Activated CD4-positive, alpha-beta T cell treated with anti-CD3 and anti-CD28 coated beads, Interleukin-2, Interleukin-4, amounts not matched to agents 100 ng/mL and 50 ng/mL, durations not matched to agents 16 hours and 8 hours (primary cell): ENCODE results near the gene DPM3.
"Not testable (repeated sequence)": the region's sequence is repeated elsewhere in the genome, so short reads cannot be mapped to it uniquely, and the experiment has no call there.

Source experiments
- DNase-seq: peaks from one replicate; pipeline ENCODE4 v3.0.0-alpha.2; 2020; ENCODE audit warnings: low spot score

Gene DPM3

GRCh38 chr1:155158991-155159390 lies 18.7 kb upstream of the DPM3 start:
- DNase-seq = no peak

DNA sequence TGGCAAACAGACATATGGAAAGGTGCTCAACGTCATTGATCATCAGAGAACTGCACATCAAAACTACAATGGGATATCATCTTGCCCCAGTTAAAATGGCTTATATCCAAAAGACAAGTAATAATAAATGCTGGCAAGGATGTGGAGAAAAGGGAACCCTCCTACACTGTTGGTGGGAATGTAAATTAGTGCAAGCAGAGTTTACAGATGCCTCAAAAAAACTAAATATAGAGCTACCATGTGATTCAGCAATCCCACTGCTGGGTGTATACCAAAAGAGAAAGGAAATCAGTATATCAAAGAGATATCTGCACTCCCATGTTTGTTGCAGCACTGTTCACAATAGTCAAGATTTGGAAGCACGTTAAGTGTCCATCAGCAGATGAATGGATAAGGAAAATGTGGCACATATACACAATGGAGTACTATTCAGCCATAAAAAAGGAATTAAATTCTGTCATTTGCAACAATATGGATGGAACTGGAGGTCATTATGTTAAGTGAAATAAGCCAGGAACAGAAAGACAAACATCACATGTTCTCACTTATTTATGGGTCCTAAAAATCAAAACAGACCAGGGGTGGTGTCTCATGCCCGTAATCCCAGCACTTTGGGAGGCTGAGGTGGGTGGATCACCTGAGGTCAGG lies 15.8 kb upstream of the DPM3 start:
- not testable (repeated sequence) for DNase-seq

DNA sequence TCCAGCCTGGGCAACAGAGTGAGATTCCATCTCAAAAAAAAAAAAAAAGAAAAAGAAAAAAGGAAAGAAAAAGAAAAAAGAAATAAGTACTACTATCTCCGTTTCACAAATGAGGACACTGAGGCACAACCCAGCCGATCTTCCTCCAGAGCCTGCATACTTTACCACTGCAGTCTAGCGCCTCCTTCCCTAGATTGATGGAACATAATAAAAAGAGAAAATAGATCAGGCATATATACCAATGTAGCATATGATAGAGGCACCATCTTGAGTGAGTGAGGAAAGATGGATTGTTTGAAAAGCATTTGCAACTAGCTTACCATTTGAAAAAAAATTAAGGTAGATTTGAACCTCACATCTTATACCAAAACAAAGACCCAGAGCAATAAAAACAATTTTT lies 5.2 kb upstream of the DPM3 start:
- no peak for DNase-seq

DNA sequence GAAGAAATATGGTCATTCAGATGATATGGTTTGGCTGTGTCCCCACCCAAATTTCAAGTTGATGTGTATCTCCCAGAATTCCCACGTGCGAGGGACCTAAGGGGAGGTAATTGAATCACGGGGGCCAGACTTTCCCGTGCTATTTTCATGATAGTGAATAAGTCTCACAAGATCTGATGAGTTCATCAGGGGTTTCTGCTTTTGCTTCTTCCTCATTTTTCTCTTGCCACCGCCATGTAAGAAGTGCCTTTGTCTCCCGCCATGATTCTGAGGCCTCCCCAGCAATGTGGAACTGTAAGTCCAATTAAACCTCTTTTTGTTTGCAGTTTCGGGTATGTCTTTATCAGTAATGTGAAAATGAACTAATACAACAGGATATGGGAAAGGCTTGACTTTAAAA lies 1.4 kb upstream of the DPM3 start:
- no peak for DNase-seq

DNA sequence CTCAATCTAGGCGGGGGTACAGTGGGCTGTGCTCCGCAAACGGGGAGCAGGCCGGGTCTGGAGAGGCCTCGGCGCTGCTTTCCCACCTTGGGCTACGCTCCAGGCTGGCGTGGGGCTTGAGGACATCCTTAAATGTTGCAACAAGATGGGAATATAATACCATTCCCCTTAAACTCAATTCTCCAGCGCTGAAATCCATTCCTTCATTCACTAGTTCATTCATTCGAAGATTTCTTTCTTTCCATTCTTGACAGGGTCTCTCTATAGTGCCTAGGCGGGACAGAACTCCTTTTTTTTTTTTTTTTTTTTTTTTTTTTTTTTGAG lies 261 bp upstream of the DPM3 start:
- DNase-seq = no peak

- no peak for DNase-seq
These were observed 3.0 kb downstream of the DPM3 start for GRCh38 chr1:155137154-155137949.

DNA sequence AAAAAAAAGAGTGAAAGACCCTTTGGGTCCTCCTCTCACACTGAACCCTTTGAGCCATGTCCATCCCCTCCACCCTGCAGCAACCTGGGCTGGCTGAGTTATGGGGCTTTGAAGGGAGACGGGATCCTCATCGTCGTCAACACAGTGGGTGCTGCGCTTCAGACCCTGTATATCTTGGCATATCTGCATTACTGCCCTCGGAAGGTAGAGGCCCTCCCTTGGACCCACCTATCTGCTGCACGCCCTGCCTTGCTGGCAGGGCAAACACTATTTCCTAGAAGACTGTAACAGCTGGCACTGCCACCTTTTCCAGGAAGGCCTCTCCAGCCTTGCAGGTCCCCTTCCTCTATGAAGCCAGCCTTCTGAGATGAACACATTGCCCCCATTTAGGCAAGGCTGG lies 3.6 kb downstream of the DPM3 start:
- DNase-seq = peak; percentile 33

DNA sequence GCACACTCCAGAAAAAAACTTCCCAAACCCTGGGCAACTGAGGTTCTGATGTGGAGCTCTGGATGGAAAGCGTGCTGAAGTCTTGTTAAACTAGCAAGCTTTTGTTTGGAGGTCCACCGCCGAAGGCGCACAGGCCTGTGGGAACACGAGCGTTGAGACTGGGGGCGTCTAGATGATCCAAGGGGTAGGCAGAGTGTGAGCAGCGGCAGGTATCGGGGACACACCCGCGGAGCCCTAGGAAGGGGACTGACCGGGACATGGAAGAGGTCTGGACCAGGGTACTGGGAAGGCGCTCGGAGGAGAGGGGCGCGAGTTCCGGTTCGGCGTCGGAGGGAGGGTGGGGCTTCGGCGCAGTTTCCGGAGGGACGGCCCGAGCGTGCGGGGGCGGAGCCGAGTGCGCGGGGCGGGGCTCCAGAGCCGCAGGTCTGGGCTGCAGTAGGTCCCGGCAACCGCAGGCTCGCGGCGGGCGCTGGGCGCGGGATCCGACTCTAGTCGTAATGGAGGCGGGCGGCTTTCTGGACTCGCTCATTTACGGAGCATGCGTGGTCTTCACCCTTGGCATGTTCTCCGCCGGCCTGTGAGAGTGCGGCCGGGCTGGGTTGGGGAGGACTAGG lies 4.8 kb downstream of the DPM3 start, which contains the start of gene SLC50A1:
SLC50A1 (plus strand) TSS at position 438 of the 614 bp plus-strand sequence; CDS start at position 498, 60 bp downstream.
- DNase-seq = peak; percentile 94

DNA sequence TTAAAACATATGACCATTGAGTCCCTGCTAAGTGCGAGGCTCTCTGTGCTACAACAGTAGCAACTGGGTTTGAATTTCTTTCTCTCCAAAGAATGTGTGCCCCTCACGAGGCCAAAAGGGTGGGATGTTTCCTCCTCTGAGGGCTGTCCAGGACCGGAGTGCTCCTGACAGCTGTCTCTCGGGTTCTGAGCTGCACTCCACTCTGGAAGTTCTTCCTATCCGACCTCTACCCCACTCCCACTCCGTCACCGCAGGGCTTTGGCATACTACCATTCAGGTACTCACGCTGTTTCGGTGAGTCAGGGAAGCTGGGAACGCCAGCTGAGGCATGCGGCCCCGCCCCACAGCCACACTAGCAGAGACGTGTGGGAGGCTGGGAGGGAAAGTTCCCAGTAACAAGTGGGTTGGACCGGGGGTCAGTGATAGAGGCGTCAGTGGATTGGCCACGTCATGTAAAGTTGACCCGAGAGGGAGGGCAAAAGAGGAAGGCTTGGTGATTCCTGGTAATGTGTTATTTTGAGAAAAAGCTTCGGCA lies 5.4 kb downstream of the DPM3 start:
- DNase-seq = peak; percentile 58

GRCh38 chr1:155134322-155134721 lies 6.0 kb downstream of the DPM3 start:
- DNase-seq = no peak

GRCh38 chr1:155133799-155134281 lies 6.5 kb downstream of the DPM3 start:
- no peak for DNase-seq

GRCh38 chr1:155131856-155132255 lies 8.5 kb downstream of the DPM3 start:
- no peak for DNase-seq

DNA sequence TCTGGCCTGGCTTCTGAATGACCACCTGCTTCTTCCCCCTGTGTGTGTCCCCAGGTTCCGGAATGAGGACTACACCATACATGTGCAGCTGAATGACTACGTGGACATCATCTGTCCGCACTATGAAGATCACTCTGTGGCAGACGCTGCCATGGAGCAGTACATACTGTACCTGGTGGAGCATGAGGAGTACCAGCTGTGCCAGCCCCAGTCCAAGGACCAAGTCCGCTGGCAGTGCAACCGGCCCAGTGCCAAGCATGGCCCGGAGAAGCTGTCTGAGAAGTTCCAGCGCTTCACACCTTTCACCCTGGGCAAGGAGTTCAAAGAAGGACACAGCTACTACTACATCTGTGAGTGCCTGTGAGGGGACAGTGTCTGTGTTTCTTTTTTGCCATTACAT lies 9.0 kb downstream of the DPM3 start:
- no peak for DNase-seq

DNA sequence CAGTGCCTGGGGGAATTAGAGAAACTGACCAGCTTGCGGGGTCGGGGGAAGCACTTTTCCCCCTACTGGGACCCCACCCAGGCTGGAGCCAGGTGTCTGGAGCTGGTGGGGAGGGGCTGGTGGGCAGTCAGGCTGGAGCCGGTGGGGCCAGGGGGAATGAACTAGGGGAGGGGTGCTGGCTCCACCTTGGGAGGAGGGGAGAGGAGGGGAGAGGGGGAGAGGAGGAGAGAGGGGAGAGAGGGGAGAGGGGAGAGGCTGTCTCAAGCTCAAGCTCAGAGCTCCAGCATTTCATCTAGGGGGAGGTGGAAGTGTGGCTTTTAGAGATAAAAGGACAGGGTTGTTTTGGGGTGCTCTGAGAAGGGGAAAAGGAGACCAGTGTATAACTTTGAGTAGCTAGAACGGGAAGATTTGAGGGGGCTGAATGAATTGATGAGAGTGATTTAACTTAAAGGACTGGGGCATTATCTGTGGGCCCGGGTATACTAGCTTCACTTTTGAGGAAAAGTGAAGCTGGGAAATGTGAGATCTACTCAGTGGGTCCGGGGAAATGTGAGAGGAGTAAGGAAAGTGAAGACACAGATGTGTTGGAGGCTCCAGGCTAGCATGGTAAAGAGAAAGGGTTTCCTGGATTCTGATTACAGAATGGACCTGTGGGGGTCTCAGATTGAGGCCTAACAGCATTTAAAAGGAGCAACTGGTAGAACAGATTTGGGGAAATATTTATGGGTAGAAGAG lies 9.9 kb downstream of the DPM3 start:
- DNase-seq = no peak

DNA sequence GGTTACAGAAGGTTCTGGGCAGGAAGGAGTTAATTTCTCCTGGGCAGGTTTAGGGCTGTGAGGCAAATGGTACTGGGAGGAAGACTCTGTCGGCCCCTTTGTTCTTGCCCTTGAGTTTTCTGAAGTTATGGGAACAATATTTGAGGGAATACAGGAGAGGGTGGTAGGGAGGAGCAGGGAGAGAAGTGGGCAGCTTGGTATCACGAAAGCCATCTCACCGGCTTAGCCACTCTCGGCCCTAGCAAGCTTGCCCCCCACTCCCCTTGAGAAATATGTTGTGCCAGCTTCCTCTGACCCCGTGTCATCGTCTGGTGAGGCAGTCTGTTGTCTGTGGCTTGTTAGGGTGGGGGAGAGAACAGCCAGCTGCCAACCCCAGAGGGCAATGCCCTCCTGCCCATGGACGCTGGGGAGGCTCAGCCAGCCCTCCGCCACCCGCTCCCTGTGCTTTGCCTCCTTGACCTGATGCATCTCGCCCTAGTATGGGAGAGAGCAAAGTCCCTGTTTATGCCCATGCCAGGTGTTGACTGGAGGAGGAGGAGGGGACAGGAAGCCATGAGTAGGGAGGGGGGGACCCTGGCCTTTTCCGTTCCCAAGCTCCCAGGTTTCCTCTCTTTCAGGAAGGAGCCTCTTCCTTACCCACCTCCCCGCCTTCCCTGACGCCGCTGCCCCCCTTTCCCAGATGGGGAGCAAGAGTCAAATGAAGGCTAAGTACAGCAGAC lies 11.4 kb downstream of the DPM3 start:
- no peak for DNase-seq

DNA sequence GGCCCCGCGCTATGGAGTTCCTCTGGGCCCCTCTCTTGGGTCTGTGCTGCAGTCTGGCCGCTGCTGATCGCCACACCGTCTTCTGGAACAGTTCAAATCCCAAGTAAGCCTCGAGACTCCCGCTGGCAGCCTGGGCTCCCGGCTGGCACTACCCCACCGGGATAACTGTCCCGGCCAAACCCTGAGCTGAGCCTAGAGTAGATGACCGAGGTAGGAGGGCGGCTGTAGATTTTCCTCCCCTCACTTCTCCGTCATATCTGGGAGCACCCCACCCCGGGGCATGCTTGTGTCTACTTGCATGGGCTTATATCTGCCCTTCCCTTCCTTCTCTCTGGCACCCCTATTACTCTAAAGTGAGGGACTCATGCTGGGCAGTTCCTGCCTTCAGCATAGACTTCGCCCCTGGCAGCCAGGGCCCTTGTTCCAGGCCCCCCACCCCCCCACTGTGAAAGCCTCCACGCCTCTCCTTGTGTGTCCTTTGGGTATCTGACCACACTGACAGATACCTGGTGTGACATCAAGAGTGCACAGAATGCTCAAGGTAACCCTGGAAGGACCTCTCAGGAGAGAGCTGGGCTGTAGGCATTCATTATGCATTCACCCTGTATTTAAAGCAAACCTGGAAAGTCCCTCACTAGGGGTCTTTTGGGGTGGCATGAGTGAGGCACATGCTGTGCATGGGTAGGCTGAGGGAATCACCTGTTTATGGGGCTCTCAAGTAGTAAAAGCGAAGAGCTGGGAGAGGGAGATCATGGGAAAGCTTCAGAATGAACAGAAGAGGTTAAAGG lies 12.2 kb downstream of the DPM3 start:
- DNase-seq = no peak

DNA sequence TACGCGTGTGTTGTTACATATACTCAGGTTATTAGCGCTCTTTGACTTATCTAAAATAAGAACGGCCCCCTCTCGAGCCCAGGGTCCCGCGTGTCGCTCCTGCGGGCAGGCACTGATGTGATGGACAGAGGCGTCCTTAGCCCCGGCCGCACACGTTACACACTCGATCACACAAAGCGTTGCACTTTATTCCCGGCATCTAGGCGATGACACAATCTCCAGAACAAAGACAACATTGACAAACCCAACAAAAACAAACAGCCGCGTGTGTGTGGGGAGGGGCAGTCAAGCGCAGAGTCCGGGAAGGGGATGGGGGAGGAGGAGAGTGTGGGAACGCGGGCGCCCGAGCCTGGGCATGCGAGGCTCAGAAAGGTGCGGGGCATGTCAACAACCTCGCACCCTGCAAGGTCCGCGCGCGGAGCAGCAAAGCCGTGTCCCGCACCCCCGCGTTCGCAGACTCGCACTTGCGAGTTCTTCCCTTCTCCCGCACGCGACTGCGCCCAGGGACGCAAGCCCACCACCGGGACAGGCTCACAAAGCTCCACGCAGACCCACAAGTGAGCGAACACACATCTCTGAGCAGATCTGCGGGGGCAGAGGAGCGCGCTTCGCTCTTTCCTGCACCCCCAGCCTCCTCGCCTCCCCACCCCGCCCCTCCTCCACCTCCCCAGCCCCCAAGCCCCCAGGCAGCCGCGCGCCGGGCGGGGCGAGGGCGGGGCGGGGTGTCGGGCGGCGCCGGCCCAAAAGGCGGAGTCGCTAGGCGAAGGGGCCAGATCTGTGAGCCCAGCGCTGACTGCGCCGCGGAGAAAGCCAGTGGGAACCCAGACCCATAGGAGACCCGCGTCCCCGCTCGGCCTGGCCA lies 13.0 kb downstream of the DPM3 start, which contains the start of gene EFNA1:
EFNA1 (plus strand) TSS at position 772 of the 862 bp plus-strand sequence. CDS start 102 bp downstream, outside the sequence.
- no peak for DNase-seq

GRCh38 chr1:155126556-155127104 lies 13.7 kb downstream of the DPM3 start:
- DNase-seq = no peak

- no peak for DNase-seq
These were observed 14.3 kb downstream of the DPM3 start for GRCh38 chr1:155125946-155126555.
